Lung microvascular endothelial cell (primary cell): Measurements from ENCODE around the gene PRKAR1B. TPM values are rescaled to one million over a fixed set of nuclear protein-coding genes. Genes with fewer than 3 reads are reported as not detected.
A peak's percentile ranks its signal among the peaks of the same experiment; 100 is the strongest.

Source experiments
- DNase-seq, 2 donors: peaks; one replicate each; pipeline versions ENCODE4 v3.0.0 to v3.0.0-alpha.2; 2010; ENCODE audit warnings: low read depth in 2 of 2
- total RNA-seq: library from RNA; depleted of rRNA; stranded (reverse); fragments of >200 nt; gene quantifications from 2 replicates; pipeline ENCODE4 v1.2.1, GENCODE V29; 2014

The PRKAR1B gene
- total RNA-seq, 1 donor from 2014 or later, result 71.8 TPM

DNA sequence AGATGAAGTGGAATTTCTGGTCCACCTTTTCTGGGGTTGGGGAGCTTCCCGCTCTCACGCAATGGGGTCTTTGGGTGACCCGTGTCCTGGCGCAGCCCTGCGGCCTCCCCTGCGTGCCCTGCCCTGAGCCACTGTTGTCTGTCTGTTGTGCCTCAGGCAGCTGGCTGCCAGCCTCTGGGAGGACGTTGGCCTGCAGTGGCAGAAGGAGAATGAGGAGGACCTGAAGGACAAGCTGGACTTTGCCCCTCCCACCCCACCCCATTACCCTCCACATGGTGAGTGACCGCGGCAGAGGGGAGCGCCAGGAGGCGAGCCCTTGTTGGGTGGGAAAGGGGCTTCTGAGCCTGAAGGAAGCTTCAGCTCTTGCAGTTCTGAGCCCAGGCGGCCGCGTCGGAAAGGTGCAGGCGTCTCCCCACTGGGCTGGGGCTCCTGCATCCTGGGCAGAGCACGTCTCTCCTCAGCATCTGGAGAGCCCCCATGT lies 14.2 kb upstream of the PRKAR1B start:
- DNase-seq, result no peak

GRCh38 chr7:739983-740942 lies 13.2 kb upstream of the PRKAR1B start:
- no peak for DNase-seq

DNA sequence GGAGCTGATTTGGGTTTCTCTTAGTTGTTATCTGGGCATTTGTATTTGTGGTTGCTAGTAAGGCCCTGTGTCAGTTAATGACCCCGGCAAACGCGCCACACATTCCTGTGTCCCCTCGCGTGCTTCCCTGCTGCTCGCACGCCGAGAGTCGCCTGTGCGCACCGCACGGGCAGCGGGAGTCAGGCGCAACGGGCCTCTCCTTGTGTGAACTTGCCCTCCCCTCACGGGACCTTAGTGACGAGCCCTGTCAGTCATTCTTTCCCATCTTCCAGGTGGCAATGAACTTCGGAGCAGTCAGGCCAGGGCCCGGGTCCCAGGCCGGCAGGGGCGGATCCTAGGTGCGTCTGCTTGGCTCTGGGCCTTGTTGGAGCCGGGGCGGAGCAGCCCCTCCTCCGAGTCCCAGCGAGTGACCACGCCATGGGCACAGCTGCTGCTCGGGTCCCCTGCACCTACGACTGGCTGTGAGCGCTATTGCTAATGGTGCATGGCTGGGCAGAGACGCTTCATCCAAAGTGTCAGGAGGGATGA lies 12.4 kb upstream of the PRKAR1B start:
- no peak for DNase-seq

GRCh38 chr7:738723-739454 lies 11.8 kb upstream of the PRKAR1B start:
- no peak for DNase-seq

DNA sequence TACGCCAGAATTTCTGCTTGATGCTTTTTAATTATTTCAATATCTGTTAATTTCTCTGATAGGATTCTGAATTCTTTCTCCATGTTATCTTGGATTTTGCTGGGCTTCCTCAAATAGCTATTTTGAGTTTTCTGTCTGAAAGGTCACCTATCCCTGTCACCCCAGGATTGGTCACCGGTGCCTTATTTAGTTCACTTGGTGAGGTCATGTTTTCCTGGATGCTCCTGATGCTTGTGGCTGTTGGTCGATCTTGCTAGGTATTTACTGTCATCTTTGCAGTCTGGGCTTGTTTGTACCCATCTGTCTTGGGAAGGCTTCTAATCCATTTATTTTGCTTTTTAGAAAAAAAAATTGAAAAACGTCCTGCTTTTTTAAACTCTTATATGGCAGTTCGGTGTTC lies 11.2 kb upstream of the PRKAR1B start:
- no peak for DNase-seq

GRCh38 chr7:734808-735207 lies 7.7 kb upstream of the PRKAR1B start:
- DNase-seq, result no peak

- no peak for DNase-seq
These were observed 7.1 kb upstream of the PRKAR1B start for GRCh38 chr7:734214-734613.

DNA sequence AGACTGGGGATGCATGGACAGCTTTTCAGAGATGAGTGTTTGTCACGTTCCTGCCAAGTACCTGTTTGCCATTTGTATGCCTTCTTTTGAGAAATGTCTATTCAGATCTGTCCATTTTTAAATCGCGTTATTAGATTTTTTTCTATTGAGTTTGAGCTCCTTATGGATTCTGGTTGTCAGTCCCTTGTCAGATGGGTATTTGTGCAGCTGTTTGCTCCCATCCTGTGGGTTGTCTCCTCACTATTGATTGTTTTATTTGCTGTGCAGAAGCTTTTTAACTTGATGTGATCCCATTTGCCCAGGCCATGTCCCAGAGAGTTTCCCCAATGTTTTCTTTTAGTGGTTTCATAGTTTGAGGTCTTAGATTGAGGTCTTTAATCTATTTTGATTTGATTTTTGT lies 5.5 kb upstream of the PRKAR1B start:
- no peak for DNase-seq

DNA sequence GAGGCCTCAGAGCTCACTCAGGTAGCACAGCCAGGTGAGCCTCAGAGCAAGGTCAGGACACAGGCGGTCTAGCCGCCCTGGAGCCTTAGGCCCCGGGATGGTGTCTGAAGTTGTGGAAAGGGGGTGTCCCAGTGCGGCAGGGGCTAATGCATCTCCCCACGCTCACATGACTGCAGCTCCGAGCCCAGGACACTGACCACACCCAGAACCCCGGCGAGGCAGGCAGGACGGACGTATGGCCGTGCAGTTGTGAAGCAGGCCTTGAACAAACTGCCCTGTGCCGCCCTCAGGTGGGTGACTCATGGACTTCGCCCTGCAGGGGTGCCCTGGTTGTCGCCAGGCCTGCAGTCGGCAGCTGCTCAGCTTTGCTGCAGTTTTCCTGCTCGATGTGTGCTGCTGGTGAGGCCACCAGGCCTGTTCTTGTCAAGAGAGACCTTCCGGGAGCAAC lies 5.0 kb upstream of the PRKAR1B start:
- DNase-seq, result peak; percentile 54 to 91

- DNase-seq, result no peak
These were observed 4.5 kb upstream of the PRKAR1B start for GRCh38 chr7:731440-732085.

- peak; percentile 28 to 43 for DNase-seq
These were observed 3.7 kb upstream of the PRKAR1B start for GRCh38 chr7:730501-731439.

DNA sequence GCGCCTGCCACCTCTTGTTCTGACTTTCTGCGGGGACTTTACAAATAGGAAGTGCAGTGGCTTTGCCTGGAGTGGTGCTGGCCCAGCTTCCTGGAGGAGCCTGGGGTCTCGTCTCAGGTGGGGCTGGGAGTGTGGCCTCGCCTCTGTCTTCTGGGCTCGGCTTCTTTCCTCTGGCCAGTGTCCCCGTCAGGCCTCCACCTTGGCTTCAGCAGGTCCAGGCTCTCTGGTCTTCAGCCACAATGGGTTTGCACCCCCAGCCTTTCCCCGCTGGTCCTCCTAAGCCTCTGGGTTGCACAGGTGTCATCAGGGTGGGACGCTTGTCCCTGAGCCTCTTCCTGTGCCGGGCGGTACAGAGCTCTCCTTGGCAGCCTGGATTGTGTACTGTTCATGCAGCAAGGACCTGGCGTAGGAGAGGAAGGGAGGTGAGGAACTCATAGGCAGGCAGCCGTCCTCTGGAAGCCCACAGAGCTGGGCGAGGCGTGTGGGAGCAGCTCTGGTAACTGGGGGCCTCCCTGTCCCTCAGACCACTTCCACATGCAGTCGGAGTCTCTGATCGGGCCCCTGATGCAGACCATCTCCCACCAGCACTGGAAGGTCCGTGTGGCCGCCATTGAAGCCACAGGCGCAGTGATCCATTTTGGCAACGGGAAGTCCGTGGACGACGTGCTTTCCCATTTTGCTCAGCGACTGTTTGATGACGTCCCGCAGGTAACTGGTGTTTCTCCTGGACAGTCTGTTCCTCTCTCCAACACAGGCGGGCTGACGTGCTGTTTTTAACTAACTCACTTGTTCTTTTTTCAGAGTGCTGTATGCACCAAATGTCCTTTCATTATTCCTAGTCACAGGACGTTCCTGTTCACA lies 2.3 kb upstream of the PRKAR1B start:
- DNase-seq, result no peak

GRCh38 chr7:728602-729001 lies 1.5 kb upstream of the PRKAR1B start:
- no peak for DNase-seq

GRCh38 chr7:727806-728460 lies 852 bp upstream of the PRKAR1B start:
- peak; percentile 32 to 53 for DNase-seq

- DNase-seq, result peak in 1 of 2 donors; percentile 50
These were observed 302 bp downstream of the PRKAR1B start for GRCh38 chr7:726854-727103.

- peak; percentile 88 to 92 for DNase-seq
These were observed 812 bp downstream of the PRKAR1B start, which contains the start of gene DNAAF5 for GRCh38 chr7:726084-726853. Gene DNAAF5, plus strand, starts transcription at chr7:726699. Its CDS starts 22 bp downstream, at chr7:726721.

DNA sequence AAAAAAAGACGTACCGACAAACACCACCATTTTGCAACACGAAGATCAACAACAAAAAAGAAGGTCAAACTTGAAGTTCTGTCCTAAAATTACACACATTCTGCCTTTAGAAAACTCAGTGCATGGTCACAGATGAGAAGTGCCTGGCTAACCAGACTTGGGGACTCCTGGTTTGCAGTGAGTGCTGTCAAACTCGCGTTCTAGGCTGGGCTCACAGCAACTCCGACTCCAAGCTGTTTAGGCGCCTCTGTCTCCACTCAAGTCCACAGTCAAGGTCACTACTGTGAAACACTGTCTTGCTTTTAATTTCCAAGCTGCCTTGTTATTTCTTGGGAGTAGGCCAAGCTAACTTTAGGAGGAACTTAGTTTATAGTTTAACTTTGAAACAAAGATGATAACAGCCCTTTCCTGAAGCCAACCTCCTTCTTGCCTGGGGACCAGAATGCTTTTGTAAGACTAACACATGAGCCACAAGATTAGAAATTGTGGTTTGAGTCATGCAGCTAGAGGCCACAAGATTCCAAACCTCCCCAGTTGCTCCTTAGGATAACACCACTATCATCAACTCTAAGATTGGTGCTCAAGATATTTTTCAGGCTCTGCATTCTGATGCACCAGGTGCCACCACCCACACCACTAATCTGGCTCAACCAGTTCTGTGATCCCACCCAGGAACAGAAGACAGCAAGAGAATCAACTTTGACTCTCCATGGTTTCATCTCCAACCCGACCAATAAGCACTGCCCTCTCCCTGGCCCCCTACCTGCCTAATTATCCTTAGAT lies 1.7 kb downstream of the PRKAR1B start:
- no peak for DNase-seq

DNA sequence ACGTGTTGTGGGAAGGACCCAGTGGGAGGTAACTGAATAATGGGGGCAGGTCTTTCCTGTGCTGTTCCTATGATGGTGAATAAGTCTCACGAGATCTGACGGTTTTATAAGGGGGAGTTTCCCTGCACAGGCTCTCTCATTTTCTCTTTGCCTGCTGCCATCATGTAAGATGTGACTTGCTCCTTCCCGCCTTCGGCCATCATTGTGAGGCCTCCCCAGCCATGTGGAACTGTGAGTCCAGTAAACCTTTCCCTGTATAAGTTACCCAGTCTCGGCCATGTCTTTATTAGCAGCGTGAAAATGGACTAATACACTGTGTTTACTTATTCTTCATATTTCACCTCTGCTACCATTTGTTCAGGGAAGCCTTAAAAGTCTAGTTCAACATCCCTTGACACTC lies 2.8 kb downstream of the PRKAR1B start:
- no peak for DNase-seq
